GM12891 (cell line): ENCODE measurements around the gene UBTF.

Source experiments
- POLR2A ChIP-seq: IDR thresholded peaks from 2 replicates; pipeline ENCODE4 v1.6.1; 2011; ENCODE audit warnings: low read depth, low read length, control low read depth
- POLR2AphosphoS5 ChIP-seq: IDR thresholded peaks from 2 replicates; pipeline ENCODE4 v1.6.1; 2011; ENCODE audit warnings: low read depth, low read length, control low read depth

GRCh38 chr17:44260296-44260695 is 40.8 kb upstream of the UBTF start:
- TF ChIP-seq POLR2AphosphoS5 (no peak), POLR2A (no peak)
